HG03575 (cell line): ENCODE data around the gene ADGRA1.

Experiments
- ATAC-seq: cut with Tn5 transposase; IDR thresholded peaks from one replicate; pipeline ENCODE4 v1.9.1; 2021; ENCODE audit not compliant: unreplicated experiment, insufficient number of reproducible peaks, low FRiP score; ENCODE audit errors: extremely low read depth

Gene ADGRA1

DNA sequence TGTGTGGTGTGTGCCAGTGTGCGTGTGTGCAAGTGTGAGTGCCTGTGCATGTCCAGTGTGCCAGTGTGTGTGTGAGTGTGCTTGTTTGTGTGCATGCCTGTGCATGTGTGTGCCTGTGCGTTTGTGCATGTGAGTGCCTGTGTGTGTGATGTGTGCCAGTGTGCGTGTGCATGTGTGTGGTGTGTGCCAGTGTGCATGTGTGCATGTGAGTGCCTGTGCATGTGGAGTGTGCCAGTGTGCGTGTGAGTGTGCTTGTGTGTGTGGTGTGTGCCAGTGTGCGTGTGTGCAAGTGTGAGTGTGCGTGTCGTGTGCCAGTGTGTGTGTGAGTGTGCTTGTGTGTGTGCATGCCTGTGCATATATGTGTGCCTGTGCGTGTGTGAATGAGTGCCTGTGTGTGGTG, 33.8 kb downstream of the ADGRA1 start:
- ATAC-seq: no peak

- no peak for ATAC-seq
Observed at GRCh38 chr10:133122171-133122935, 34.6 kb downstream of the ADGRA1 start.

DNA sequence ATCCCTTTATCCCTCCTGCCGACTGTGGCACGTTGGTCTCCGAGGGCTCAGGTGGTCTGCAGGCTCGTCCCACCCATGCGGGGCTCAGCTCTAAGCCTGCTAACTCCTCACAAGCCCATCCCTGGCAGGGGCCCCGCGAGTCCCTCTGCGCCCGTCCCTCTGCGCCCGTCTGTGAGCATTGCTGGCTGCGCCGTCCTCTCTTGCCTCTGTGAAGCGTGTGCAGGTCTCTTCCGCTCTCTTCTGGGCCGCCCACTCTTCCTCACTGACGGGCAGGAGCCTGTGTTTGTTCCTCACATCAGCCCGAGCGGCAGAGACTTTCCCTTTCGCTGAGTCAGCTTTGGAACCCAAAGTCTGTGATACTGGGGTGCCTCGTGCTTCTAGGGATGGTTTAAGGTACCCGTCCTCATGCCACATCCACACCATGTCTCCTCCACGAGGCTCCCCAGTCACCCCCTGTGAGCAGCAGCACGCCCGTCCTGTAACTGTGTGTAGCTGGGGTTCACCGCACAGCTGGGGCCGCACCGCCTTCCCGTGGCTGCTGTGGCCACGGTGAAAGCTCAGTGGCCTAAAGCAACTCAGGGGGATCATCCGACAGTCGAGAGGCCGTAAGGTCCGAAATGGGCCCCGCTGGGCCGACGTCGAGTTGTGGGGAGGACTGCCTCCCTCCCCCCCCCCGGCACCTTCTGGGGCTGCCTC, 35.5 kb downstream of the ADGRA1 start:
- no peak for ATAC-seq

DNA sequence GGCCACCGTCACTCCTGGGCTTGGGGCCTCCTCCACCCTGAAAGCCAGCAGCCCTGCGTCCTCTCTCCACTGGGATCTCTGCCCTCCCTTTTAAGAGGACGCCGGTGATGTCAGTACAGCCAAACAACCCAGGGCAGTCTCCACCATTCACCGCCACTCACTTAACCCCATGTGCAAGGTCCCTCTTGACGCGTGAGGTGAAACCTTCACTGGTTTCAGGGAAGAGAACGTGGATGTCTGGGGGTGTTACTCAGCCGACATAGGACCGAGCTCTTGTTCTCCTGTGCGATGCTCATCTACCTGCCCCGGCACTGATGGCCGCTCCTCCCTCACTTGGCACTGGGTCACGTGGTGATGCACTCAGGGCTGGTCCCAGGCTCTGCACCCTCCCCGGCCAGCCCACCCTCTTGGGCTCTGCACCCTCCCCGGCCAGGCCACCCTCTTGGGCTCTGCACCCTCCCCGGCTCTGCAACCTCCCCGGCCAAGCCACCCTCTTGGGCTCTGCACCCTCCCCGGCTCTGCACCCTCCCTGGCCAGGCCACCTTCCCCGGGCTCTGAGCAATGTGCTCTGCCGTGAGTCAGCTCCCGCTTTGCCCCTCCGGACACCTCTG, 36.1 kb downstream of the ADGRA1 start:
- ATAC-seq: no peak

- no peak for ATAC-seq
Observed at GRCh38 chr10:133124357-133125211, 36.9 kb downstream of the ADGRA1 start.

- no peak for ATAC-seq
Observed at GRCh38 chr10:133125901-133126300, 38.2 kb downstream of the ADGRA1 start.

- no peak for ATAC-seq
Observed at GRCh38 chr10:133126431-133127290, 38.9 kb downstream of the ADGRA1 start.

GRCh38 chr10:133127291-133128125, 39.8 kb downstream of the ADGRA1 start:
- no peak for ATAC-seq

GRCh38 chr10:133128126-133129070, 40.7 kb downstream of the ADGRA1 start:
- ATAC-seq: no peak

DNA sequence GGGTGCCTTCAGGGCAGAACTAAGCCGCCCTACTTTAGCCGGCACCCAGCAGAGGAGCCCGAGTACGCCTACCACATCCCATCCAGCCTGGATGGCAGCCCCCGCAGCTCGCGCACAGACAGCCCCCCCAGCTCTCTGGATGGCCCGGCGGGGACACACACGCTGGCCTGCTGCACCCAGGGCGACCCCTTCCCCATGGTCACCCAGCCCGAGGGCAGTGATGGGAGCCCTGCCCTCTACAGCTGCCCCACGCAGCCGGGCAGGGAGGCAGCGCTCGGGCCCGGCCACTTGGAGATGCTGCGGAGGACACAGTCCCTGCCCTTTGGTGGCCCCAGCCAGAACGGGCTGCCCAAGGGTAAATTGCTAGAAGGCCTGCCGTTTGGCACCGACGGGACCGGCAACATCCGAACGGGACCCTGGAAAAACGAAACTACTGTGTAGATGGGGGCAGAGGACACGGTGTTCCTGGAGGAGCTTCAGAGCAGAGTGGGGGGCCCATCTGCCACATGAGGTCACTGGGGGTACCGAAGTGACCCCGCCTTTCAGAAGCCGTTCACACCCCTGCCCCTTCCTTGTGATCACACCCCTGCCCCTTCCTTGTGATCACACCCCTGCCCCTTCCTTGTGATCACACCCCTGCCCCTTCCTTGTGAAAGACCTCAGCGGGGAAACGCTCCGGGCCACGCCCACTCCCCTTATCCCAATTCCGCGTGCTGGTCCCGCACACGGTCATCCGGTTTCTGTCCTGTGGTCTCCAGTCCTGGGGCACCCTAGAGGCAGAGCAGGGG, 41.5 kb downstream of the ADGRA1 start:
- ATAC-seq: no peak

DNA sequence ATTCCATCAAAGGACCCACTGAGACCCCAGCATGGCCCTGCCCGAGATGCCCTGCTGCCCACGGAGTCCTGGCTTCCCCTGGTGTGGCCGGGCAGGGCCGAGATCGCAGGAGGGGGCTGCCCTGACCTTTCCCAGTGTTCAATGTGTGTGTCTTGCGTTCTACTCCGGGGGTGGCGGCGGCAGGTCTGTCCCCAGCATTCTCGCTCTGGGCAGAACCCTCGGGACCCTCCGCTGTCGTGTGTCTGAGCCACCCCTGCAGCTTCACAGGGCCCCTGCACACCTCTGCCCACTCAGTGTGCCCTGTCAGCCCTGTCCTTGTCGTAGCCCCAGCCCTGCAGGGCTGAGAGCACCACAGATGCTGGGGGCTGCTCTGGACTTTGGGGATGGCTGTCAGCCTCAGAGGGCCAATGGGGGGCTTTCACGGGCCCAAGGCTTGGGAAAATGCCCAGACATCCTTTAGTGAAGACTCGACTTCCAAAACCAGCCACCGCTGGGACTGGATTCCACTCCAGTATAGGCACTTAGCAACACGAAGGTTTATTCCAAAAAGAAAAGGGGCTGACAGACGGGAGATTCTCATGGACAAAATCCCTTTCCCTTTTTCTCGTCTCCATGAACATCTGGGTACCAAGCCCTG, 42.3 kb downstream of the ADGRA1 start:
- no peak for ATAC-seq

DNA sequence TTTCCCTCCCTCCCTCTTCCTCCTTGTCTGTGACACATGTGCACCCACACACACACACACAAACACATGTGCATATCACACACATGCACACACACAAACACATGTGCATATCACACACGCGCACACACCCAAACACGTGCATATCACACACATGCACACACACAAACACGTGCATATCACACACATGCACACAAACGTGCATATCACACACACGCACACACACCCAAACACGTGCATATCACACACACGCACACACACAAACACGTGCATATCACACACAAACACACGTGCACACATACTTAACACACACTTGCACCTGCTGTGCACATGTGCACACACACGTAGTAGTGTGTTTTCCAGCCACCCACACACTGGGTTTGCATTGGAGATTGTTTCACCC, 42.9 kb downstream of the ADGRA1 start:
- no peak for ATAC-seq

- ATAC-seq: no peak
Observed at GRCh38 chr10:133131053-133131452, 43.3 kb downstream of the ADGRA1 start.

DNA sequence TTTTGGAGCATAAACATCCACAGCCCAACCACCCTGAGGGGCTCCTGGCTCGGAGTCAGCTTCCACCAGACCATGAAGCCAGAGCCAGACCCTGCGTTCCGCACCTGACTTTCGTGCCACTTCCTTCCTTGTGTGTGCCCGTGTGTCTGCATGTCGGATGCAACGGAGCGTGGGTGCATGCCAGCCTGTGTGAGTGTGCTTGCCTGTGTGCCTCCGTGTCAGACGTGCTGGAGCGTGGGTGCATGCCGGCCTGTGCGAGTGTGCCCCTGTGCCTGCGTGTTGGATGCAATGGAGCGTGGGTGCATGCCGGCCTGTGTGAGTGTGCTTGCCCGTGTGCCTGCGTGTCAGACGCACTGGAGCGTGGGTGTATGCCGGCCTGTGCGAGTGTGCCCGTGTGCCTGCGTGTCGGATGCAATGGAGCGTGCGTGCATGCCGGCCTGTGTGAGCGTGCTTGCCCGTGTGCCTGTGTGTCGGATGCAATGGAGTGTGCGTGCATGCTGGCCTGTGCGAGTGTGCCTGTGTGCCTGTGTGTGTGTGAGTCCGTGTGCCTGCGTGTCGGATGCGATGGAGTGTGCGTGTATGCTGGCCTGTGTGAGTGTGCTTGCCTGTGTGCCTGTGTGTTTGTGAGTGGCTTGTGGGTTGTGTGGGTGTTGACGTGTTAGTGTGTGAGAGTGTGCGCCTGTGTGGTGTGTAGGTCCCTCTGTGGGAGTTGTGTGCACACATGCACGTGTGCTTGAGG, 44.2 kb downstream of the ADGRA1 start:
- ATAC-seq: no peak
